H1 (cell line): ENCODE results near the gene NR2F1-AS1. TPM values are rescaled to one million over a fixed set of nuclear protein-coding genes. Genes with fewer than 3 reads are reported as not detected.

Source experiments
- CTCF ChIA-PET: fragments of 300-600 bp; sonication (Branson Sonifier 250); formaldehyde crosslinking; loops from one replicate; lab custom pipeline; 2021; ENCODE audit not compliant: partially characterized antibody; lab: Charles Lee
- POLR2A ChIA-PET: fragments of 300-600 bp; sonication (Branson Sonifier 250); formaldehyde crosslinking; loops from one replicate; lab custom pipeline; 2021; ENCODE audit warnings: inconsistent platforms; ENCODE audit not compliant: partially characterized antibody; lab: Charles Lee
- DNase-seq, 2 experiments: peaks; one replicate each; pipeline versions ENCODE4 v3.0.0 to v3.0.0-alpha.2; 2010 to 2022; ENCODE audit warnings: low spot score in 2 of 2, low read depth in 1 of 2, mixed read lengths in 1 of 2
- FAIRE-seq: peaks from 2 replicates; lab custom pipeline; 2011; peaks lifted over from hg19 to GRCh38; lab: Jason Lieb, UNC
- H2AFZ ChIP-seq: 2 replicates; pipeline ENCODE4 v1.8.1; 2012; ENCODE audit warnings: low read length, inconsistent platforms
- H2AK5ac ChIP-seq: 2 replicates; pipeline ENCODE4 v1.6.1; 2013; ENCODE audit warnings: low read depth, low read length
- H2BK120ac ChIP-seq: replicated peaks from 2 replicates; pipeline ENCODE3; 2013; ENCODE audit warnings: low read depth, low read length, inconsistent platforms
- H2BK12ac ChIP-seq: 2 replicates; pipeline ENCODE4 v1.6.1; 2013; ENCODE audit warnings: low read depth, low read length
- H2BK15ac ChIP-seq: 2 replicates; pipeline ENCODE4 v1.6.1; 2013; ENCODE audit warnings: low read length
- H2BK20ac ChIP-seq: 2 replicates; pipeline ENCODE4 v1.6.1; 2013; ENCODE audit warnings: low read length
- H2BK5ac ChIP-seq: 2 replicates; pipeline ENCODE4 v1.6.1; 2013; ENCODE audit warnings: low read depth, low read length
- H3K14ac ChIP-seq: 2 replicates; pipeline ENCODE4 v1.6.1; 2013; ENCODE audit warnings: inconsistent platforms; ENCODE audit not compliant: insufficient read length
- H3K18ac ChIP-seq: 2 replicates; pipeline ENCODE4 v1.6.1; 2013; ENCODE audit warnings: low read length; ENCODE audit errors: extremely low read depth
- H3K23ac ChIP-seq: 2 replicates; pipeline ENCODE4 v1.6.1; 2013; ENCODE audit warnings: inconsistent platforms; ENCODE audit not compliant: insufficient read length
- H3K23me2 ChIP-seq: 2 replicates; pipeline ENCODE4 v1.6.1; 2013; ENCODE audit warnings: low read depth, low read length
- H3K27ac ChIP-seq: 2 replicates; pipeline ENCODE4 v1.6.1; 2011; ENCODE audit warnings: low read depth, low read length, inconsistent platforms
- H3K27me3 ChIP-seq, 4 experiments: replicated peaks in 1 of 4; 1 replicate in 1 of 4; 2 replicates in 3 of 4; pipeline versions ENCODE4 v1.6.1 to v1.8.1; 2011 to 2013; ENCODE audit warnings: low read length in 3 of 4, mild to moderate bottlenecking in 3 of 4, inconsistent platforms in 2 of 4, mixed read lengths in 2 of 4, moderate library complexity in 1 of 4; ENCODE audit not compliant: control insufficient read depth in 3 of 4, insufficient read depth in 3 of 4; ENCODE audit errors: extremely low read depth in 1 of 4
- H3K36me3 ChIP-seq, 4 experiments: 2 replicates each; pipeline versions ENCODE4 v1.6.1 to v1.8.1; 2011 to 2013; ENCODE audit warnings: mild to moderate bottlenecking in 4 of 4, low read length in 3 of 4, moderate library complexity in 2 of 4, control low read depth in 1 of 4, inconsistent platforms in 1 of 4; ENCODE audit not compliant: insufficient read depth in 4 of 4, control insufficient read depth in 2 of 4
- H3K4ac ChIP-seq: replicated peaks from 2 replicates; pipeline ENCODE3; 2013; ENCODE audit warnings: low read length, low read depth, mixed read lengths, inconsistent platforms; ENCODE audit not compliant: insufficient read length
- H3K4me1 ChIP-seq, 4 experiments: replicated peaks in 1 of 4; 1 replicate in 1 of 4; 2 replicates in 3 of 4; pipeline versions ENCODE4 v1.6.1 to v1.8.1; 2011 to 2013; ENCODE audit warnings: low read length in 3 of 4, inconsistent platforms in 2 of 4, mixed read lengths in 1 of 4; ENCODE audit not compliant: insufficient read depth in 4 of 4, control insufficient read depth in 3 of 4
- H3K4me2 ChIP-seq, 2 experiments: 2 replicates each; pipeline versions ENCODE4 v1.6.1 to v1.8.1; 2011 to 2013; ENCODE audit warnings: low read depth in 2 of 2, low read length in 2 of 2, control low read depth in 1 of 2, inconsistent platforms in 1 of 2, mild to moderate bottlenecking in 1 of 2; ENCODE audit not compliant: insufficient read depth in 1 of 2
- H3K4me3 ChIP-seq, 4 experiments: fragments of 200-600, 300-600 bp in 1 of 4; sonication (generic), shearing (Covaris generic), sonication (Bioruptor Twin) in 1 of 4; 2 replicates each; pipeline versions ENCODE4 v1.5.1 to v1.8.1; 2011 to 2016; ENCODE audit warnings: low read length in 4 of 4, low read depth in 3 of 4, control low read depth in 2 of 4, inconsistent platforms in 2 of 4, mild to moderate bottlenecking in 2 of 4, mixed read lengths in 1 of 4, moderate library complexity in 1 of 4; ENCODE audit not compliant: insufficient read depth in 2 of 4; ENCODE audit errors: extremely low read depth in 1 of 4
- H3K56ac ChIP-seq: replicated peaks from 2 replicates; pipeline ENCODE3; 2013; ENCODE audit warnings: low read depth, mild to moderate bottlenecking, mixed read lengths, low read length, inconsistent platforms; ENCODE audit not compliant: insufficient read length
- H3K79me1 ChIP-seq: 2 replicates; pipeline ENCODE4 v1.6.1; 2013; ENCODE audit warnings: low read depth, low read length, control low read depth
- H3K79me2 ChIP-seq, 2 experiments: 2 replicates each; pipeline versions ENCODE4 v1.6.1 to v1.8.1; 2012 to 2013; ENCODE audit warnings: low read length in 2 of 2, mild to moderate bottlenecking in 2 of 2, inconsistent platforms in 1 of 2; ENCODE audit not compliant: insufficient read depth in 2 of 2, control insufficient read depth in 1 of 2
- H3K9ac ChIP-seq, 4 experiments: replicated peaks in 1 of 4; 1 replicate in 1 of 4; 2 replicates in 3 of 4; pipeline versions ENCODE4 v1.6.1 to v1.8.1; 2011 to 2013; ENCODE audit warnings: low read depth in 3 of 4, low read length in 3 of 4, control low read depth in 2 of 4, mild to moderate bottlenecking in 2 of 4, moderate library complexity in 2 of 4, inconsistent platforms in 1 of 4; ENCODE audit errors: extremely low read depth in 1 of 4
- H3K9me3 ChIP-seq, 2 experiments: 2 replicates each; pipeline versions ENCODE4 v1.6.1 to v1.8.1; 2012 to 2013; ENCODE audit warnings: mild to moderate bottlenecking in 2 of 2, moderate library complexity in 2 of 2, control low read depth in 1 of 2, inconsistent platforms in 1 of 2, low read depth in 1 of 2, low read length in 1 of 2, mixed read lengths in 1 of 2; ENCODE audit not compliant: insufficient read depth in 2 of 2
- H4K20me1 ChIP-seq, 2 experiments: replicated peaks in 1 of 2; 2 replicates each; pipeline versions ENCODE3 to v1.8.1; 2011 to 2013; ENCODE audit warnings: inconsistent platforms in 2 of 2, low read length in 2 of 2, mild to moderate bottlenecking in 1 of 2; ENCODE audit not compliant: insufficient read depth in 2 of 2, control insufficient read depth in 1 of 2
- H4K5ac ChIP-seq: 2 replicates; pipeline ENCODE4 v1.6.1; 2013; ENCODE audit warnings: low read length, low read depth, mixed read lengths, inconsistent platforms; ENCODE audit not compliant: insufficient read length
- H4K8ac ChIP-seq: 2 replicates; pipeline ENCODE4 v1.8.0; 2013; ENCODE audit warnings: mild to moderate bottlenecking, moderate library complexity, low read length, inconsistent platforms; ENCODE audit not compliant: insufficient read depth; ENCODE audit errors: extremely low read depth
- H4K91ac ChIP-seq: replicated peaks from 2 replicates; pipeline ENCODE3; 2013; ENCODE audit warnings: low read length, mixed read lengths, inconsistent platforms; ENCODE audit not compliant: insufficient read length
- CBX8 ChIP-seq: fragments of 300-800, 300-1000 bp; sonication (generic); IDR thresholded peaks from 2 replicates; pipeline ENCODE4 v1.7.1; 2016; ENCODE audit warnings: low read depth, low read length, borderline replicate concordance
- EP300 ChIP-seq, 2 experiments: IDR thresholded peaks; 1 replicate in 1 of 2; 2 replicates in 1 of 2; pipeline ENCODE4 v1.6.1; 2011 to 2012; ENCODE audit warnings: low read depth in 2 of 2, low read length in 2 of 2, mild to moderate bottlenecking in 2 of 2, borderline replicate concordance in 1 of 2, inconsistent platforms in 1 of 2, moderate library complexity in 1 of 2
- JUN ChIP-seq: IDR thresholded peaks from 2 replicates; pipeline ENCODE4 v1.6.1; 2011; ENCODE audit warnings: low read depth, mild to moderate bottlenecking, improper control_type of control experiment, low read length
- POLR2A ChIP-seq, 2 experiments: IDR thresholded peaks; 1 replicate in 1 of 2; 2 replicates in 1 of 2; pipeline ENCODE4 v1.6.1; 2011; ENCODE audit warnings: low read depth in 2 of 2, low read length in 2 of 2, mild to moderate bottlenecking in 2 of 2; ENCODE audit errors: control extremely low read depth in 1 of 2
- POU5F1 ChIP-seq: IDR thresholded peaks from 2 replicates; pipeline ENCODE4 v1.6.1; 2011; ENCODE audit warnings: low read depth, mild to moderate bottlenecking, low read length, moderate library complexity
- SIN3A ChIP-seq, 2 experiments: IDR thresholded peaks in 1 of 2; conservative IDR thresholded peaks in 1 of 2; 2 replicates each; pipeline ENCODE4 v1.6.1; 2011 to 2012; ENCODE audit warnings: low read length in 2 of 2, improper control_type of control experiment in 1 of 2, low read depth in 1 of 2, mild to moderate bottlenecking in 1 of 2
- SRF ChIP-seq: IDR thresholded peaks from 2 replicates; pipeline ENCODE4 v1.6.1; 2011; ENCODE audit warnings: mild to moderate bottlenecking, low read depth, low read length, moderate library complexity
- TAF7 ChIP-seq: optimal IDR thresholded peaks from 2 replicates; pipeline ENCODE3; 2011; ENCODE audit warnings: low read depth, mild to moderate bottlenecking, inconsistent platforms, low read length, moderate library complexity, borderline replicate concordance
- TBP ChIP-seq: IDR thresholded peaks from 2 replicates; pipeline ENCODE4 v1.6.1; 2011; ENCODE audit warnings: low read depth, low read length, improper control_type of control experiment
- ZNF274 ChIP-seq: IDR thresholded peaks from 2 replicates; pipeline ENCODE4 v1.7.0; 2012; ENCODE audit warnings: low read length, borderline replicate concordance; ENCODE audit errors: extremely low read depth
- WGBS, 2 experiments: shearing (Covaris generic) in 1 of 2; methylation state at CpG; one replicate each; pipeline versions ENCODE4 v1.1.6 to v1.1.7; 2013 to 2015; ENCODE audit warnings: low lambda C conversion rate in 2 of 2, mixed read lengths in 2 of 2, inconsistent platforms in 1 of 2, low coverage in 1 of 2, missing lambda C conversion rate in 1 of 2; ENCODE audit not compliant: insufficient replicate concordance in 2 of 2, insufficient coverage in 1 of 2, insufficient read length in 1 of 2; ENCODE audit errors: extremely low coverage in 1 of 2, missing lambda C conversion rate in 1 of 2; 5-methylcytosine and 5-hydroxymethylcytosine counted together
- polyA plus RNA-seq, 7 experiments: library from polyadenylated mRNA; depleted of rRNA in 3 of 7; stranded (reverse) in 5 of 7; unstranded in 2 of 7; fragments of >200 nt in 5 of 7; fragments of 200-250 nt in 2 of 7; gene quantifications; 1 replicate in 5 of 7; 2 replicates in 1 of 7; 4 replicates in 1 of 7; pipeline versions ENCODE4 v1.2.1 to v1.2.3, GENCODE V29; 2011 to 2013; ENCODE audit warnings: missing spikeins in 2 of 7, mixed read lengths in 2 of 7
- total RNA-seq: library from RNA; stranded (reverse); fragmentation: NEBNext Ultra II Directional; extraction: Animal tissue kit (Norgen Biotek cat#: 25700); gene quantifications from 2 replicates; pipeline ENCODE4 v1.2.1, GENCODE V29; 2021
- TF ChIP-seq, protein P1 (sequence below): IDR thresholded peaks from 2 replicates; pipeline ENCODE4 v1.6.1; 2012; ENCODE audit warnings: low read length, inconsistent platforms

NR2F1-AS1 gene
- total and polyA plus RNA-seq, 2 of the 8 experiments (the other 6 are each of a cell fraction or from before 2014, with no cell fraction given), result 1.6 to 5.6 TPM

- FAIRE-seq (no peak), DNase-seq (no peak)
- Histone ChIP-seq H2BK15ac (no peak overlapping the region), H4K5ac (no peak overlapping the region), H3K56ac (no peak overlapping the region), H3K79me2 (no peaks in the 10 kb centered on the region), H4K20me1 (no peaks in the 10 kb centered on the region), H3K4me1 (no peaks in the 10 kb centered on the region), H3K4ac (no peak overlapping the region), H3K23ac (no peak overlapping the region), H3K36me3 (no peaks in the 10 kb centered on the region), H2BK120ac (no peak overlapping the region), H3K79me1 (no peaks in the 10 kb centered on the region), H3K23me2 (peaks cover 2% of the 10 kb centered on the region; the same call in 1 of the 2 replicates), H2AK5ac (no peak overlapping the region), H2AFZ (no peak overlapping the region), H3K9ac (no peak overlapping the region), H2BK20ac (no peak overlapping the region), H3K14ac (no peak overlapping the region), H3K9me3 (no peaks in the 10 kb centered on the region), H3K4me2 (no peak overlapping the region), H4K8ac (no peak overlapping the region), H3K27ac (no peak overlapping the region), H3K18ac (no peak overlapping the region), H2BK12ac (no peak overlapping the region), H3K4me3 (no peak overlapping the region), H3K27me3 (no peaks in the 10 kb centered on the region), H2BK5ac (no peak overlapping the region), H4K91ac (no peak overlapping the region)
- TF ChIP-seq TAF7 (no peak), POLR2A (IDR thresholded peaks at IDR 0.05; ENCODE audit: control extremely low read depth in 1 of 2, low read depth in 2 of 2, low read length in 2 of 2) (no peak), SRF (no peak), JUN (no peak), ZNF274 (no peak), SIN3A (conservative IDR thresholded peaks at IDR 0.05 in 1 of 2, IDR thresholded peaks at IDR 0.05 in 1 of 2; ENCODE audit: low read depth in 1 of 2, low read length in 2 of 2) (no peak), EP300 (IDR thresholded peaks at IDR 0.05; ENCODE audit: borderline replicate concordance in 1 of 2, low read depth in 2 of 2, low read length in 2 of 2) (no peak), CBX8 (no peak), TBP (no peak), POU5F1 (no peak)
- TF ChIP-seq, protein P1, sequence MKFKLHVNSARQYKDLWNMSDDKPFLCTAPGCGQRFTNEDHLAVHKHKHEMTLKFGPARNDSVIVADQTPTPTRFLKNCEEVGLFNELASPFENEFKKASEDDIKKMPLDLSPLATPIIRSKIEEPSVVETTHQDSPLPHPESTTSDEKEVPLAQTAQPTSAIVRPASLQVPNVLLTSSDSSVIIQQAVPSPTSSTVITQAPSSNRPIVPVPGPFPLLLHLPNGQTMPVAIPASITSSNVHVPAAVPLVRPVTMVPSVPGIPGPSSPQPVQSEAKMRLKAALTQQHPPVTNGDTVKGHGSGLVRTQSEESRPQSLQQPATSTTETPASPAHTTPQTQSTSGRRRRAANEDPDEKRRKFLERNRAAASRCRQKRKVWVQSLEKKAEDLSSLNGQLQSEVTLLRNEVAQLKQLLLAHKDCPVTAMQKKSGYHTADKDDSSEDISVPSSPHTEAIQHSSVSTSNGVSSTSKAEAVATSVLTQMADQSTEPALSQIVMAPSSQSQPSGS, result no peak
- CTCF ChIA-PET, result interaction anchor here (0.9 to 1.4 kb wide), 5 partner anchors 10 to 181 kb away, joined by 3 to 5 read pairs (median 3); no protein-coding TSS in a partner anchor
- 78% methylated on average over 3 of the region's 3 CpGs; no CpG with 5 or more reads in 1 of the 2 experiments for WGBS, 2 experiments
- POLR2A ChIA-PET, result no interaction called here
Observed at GRCh38 chr5:93401634-93402213, 179.3 kb downstream of the NR2F1-AS1 start.
